ENCODE results near the gene MRTFA. TPM values are rescaled to one million over a fixed set of nuclear protein-coding genes. Genes with fewer than 3 reads are reported as not detected.

The MRTFA gene
- total RNA-seq, 1 experiment from 2014 or later = 28.0 TPM

- CTCF ChIA-PET = interaction anchor here (1.8 kb wide), 1 partner anchor 53 kb away, joined by 4 read pairs; no protein-coding TSS in a partner anchor
- H3K27ac ChIP-seq (ENCODE audit: low read depth, low read length) = no peak overlapping the region
- no peak overlapping the region for H3K4me2 ChIP-seq (ENCODE audit: low read length)
- H3K79me2 ChIP-seq (ENCODE audit: insufficient read depth, low read length) = peaks cover 36% of the 10 kb centered on the region
- no peaks in the 10 kb centered on the region for H3K27me3 ChIP-seq (ENCODE audit: insufficient read depth, low read length)
- RAD21 ChIA-PET (ENCODE audit: low non-redundant PET in 1 of 2, low total read pairs in 2 of 2, uncharacterized antibody in 2 of 2, unreplicated experiment in 2 of 2) = no interaction called here
- H3K9me2 ChIP-seq (ENCODE audit: insufficient read depth) = no peaks in the 10 kb centered on the region
- no TSS peak for BruUV-seq (replicated peaks)
- no peak overlapping the region for H3K9ac ChIP-seq (ENCODE audit: low read length)
- no peaks in the 10 kb centered on the region for H4K20me1 ChIP-seq (ENCODE audit: insufficient read depth)
- no peak for TF ChIP-seq ZFX (IDR thresholded peaks at IDR 0.05)
- no peak for TF ChIP-seq CTCF (IDR thresholded peaks at IDR 0.05 in 2 of 3, conservative IDR thresholded peaks at IDR 0.05 in 1 of 3; ENCODE audit: borderline replicate concordance in 1 of 3, insufficient read depth in 1 of 3, low read depth in 2 of 3, low read length in 2 of 3)
- TF ChIP-seq POLR2AphosphoS5 (IDR thresholded peaks at IDR 0.05; ENCODE audit: low read depth, low read length) = no peak
- no peak for TF ChIP-seq ZBTB33 (IDR thresholded peaks at IDR 0.05; ENCODE audit: extremely low read depth, insufficient replicate concordance, low read length)
- no peak for TF ChIP-seq CEBPB (IDR thresholded peaks at IDR 0.05; ENCODE audit: low read depth)
- TF ChIP-seq POLR2A (IDR thresholded peaks at IDR 0.05; ENCODE audit: borderline replicate concordance, extremely low read depth, insufficient read depth, insufficient read length) = no peak
- no peak for TF ChIP-seq SRF (IDR thresholded peaks at IDR 0.05; ENCODE audit: low read depth)
- no peak for TF ChIP-seq MAX (IDR thresholded peaks at IDR 0.05)
- no peak for TF ChIP-seq EGR1 (IDR thresholded peaks at IDR 0.05; ENCODE audit: low read depth)
- no peak for TF ChIP-seq RAD21 (IDR thresholded peaks at IDR 0.05; ENCODE audit: low read depth)
- TF ChIP-seq SP1 (IDR thresholded peaks at IDR 0.05; ENCODE audit: low read depth) = no peak
- no peak for TF ChIP-seq JUND (IDR thresholded peaks at IDR 0.05)
- TF ChIP-seq ZNF274 (IDR thresholded peaks at IDR 0.05; ENCODE audit: low read depth, low read length) = no peak
- no peak for TF ChIP-seq TCF7L2 (IDR thresholded peaks at IDR 0.05; ENCODE audit: borderline replicate concordance, extremely low read depth, insufficient read depth, insufficient read length)
- TF ChIP-seq REST (IDR thresholded peaks at IDR 0.05; ENCODE audit: low read depth) = no peak
- no peak for TF ChIP-seq EZH2phosphoT487 (IDR thresholded peaks at IDR 0.05; ENCODE audit: borderline replicate concordance)
- TF ChIP-seq SIN3A (IDR thresholded peaks at IDR 0.05; ENCODE audit: low read depth) = no peak
- TF ChIP-seq EZH2 (IDR thresholded peaks at IDR 0.05) = no peak
- TF ChIP-seq ATF3 (IDR thresholded peaks at IDR 0.05) = no peak
- TF ChIP-seq FOSL1 (IDR thresholded peaks at IDR 0.05; ENCODE audit: low read depth) = no peak
- intact Hi-C loops (cut with micrococcal nuclease) = no loop called here
- no peak for ATAC-seq
- no peaks in the 10 kb centered on the region for H3K9me3 ChIP-seq (ENCODE audit: control insufficient read depth in 1 of 2, insufficient read depth in 1 of 2, low read depth in 1 of 2, low read length in 2 of 2)
- no peaks in the 10 kb centered on the region for H3K36me3 ChIP-seq (ENCODE audit: control insufficient read depth in 1 of 2, insufficient read depth in 2 of 2, low read length in 2 of 2)
- POLR2A ChIA-PET = no interaction called here
- peaks cover 0 to 4% of the 10 kb centered on the region in 2 experiments; a peak in 1 of 4 replicates for H3K4me1 ChIP-seq (ENCODE audit: control insufficient read depth in 1 of 2, insufficient read depth in 2 of 2, low read length in 2 of 2)
- DNase-seq (ENCODE audit: low read depth, low spot score) = no peak
- H3K4me3 ChIP-seq (replicated peaks in 1 of 2; ENCODE audit: low read depth in 1 of 2, low read length in 2 of 2) = no peak overlapping the region
- H2AFZ ChIP-seq (ENCODE audit: low read depth, low read length, poor library complexity, severe bottlenecking) = no peak overlapping the region
These were observed 252.6 kb downstream of the MRTFA start for GRCh38 chr22:40383905-40384304.
